Measurements from ENCODE around the gene NINJ2.

DNA sequence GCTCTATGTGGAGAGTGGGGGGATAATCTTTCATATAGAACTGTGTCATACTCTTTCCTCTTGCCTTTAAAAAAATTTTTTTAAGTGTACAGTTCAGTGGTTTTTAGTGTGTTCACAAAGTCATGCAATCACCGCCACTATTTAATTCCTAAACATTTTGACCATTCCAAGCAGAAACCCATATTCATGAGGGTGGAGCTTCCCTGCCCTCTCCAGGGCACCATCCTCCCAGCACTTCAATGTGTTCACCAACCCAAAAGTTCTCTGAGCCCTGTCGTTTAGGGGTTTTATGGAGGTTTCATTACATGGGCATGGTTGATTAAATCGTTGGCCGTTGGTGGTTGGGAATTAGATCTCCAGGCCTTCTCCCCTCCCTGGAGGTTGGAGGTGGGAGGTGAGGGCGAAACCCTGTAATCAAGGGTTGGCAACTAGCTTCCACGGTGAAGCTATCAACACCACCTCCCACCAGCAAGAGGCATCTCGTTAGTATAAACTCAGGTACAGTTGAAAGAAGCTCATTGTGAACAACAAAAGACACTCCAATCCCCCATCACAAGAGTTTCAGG lies 46.3 kb upstream of the NINJ2 start:
- TF ChIP-seq TAF1 (IDR thresholded peaks at IDR 0.05; ENCODE audit: low read depth) = no peak
- TF ChIP-seq, protein P1, sequence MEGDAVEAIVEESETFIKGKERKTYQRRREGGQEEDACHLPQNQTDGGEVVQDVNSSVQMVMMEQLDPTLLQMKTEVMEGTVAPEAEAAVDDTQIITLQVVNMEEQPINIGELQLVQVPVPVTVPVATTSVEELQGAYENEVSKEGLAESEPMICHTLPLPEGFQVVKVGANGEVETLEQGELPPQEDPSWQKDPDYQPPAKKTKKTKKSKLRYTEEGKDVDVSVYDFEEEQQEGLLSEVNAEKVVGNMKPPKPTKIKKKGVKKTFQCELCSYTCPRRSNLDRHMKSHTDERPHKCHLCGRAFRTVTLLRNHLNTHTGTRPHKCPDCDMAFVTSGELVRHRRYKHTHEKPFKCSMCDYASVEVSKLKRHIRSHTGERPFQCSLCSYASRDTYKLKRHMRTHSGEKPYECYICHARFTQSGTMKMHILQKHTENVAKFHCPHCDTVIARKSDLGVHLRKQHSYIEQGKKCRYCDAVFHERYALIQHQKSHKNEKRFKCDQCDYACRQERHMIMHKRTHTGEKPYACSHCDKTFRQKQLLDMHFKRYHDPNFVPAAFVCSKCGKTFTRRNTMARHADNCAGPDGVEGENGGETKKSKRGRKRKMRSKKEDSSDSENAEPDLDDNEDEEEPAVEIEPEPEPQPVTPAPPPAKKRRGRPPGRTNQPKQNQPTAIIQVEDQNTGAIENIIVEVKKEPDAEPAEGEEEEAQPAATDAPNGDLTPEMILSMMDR (IDR thresholded peaks at IDR 0.05; ENCODE audit: poor library complexity, severe bottlenecking) = no peak
- no peak for TF ChIP-seq POLR2AphosphoS5 (IDR thresholded peaks at IDR 0.05)
- TF ChIP-seq, protein P2, sequence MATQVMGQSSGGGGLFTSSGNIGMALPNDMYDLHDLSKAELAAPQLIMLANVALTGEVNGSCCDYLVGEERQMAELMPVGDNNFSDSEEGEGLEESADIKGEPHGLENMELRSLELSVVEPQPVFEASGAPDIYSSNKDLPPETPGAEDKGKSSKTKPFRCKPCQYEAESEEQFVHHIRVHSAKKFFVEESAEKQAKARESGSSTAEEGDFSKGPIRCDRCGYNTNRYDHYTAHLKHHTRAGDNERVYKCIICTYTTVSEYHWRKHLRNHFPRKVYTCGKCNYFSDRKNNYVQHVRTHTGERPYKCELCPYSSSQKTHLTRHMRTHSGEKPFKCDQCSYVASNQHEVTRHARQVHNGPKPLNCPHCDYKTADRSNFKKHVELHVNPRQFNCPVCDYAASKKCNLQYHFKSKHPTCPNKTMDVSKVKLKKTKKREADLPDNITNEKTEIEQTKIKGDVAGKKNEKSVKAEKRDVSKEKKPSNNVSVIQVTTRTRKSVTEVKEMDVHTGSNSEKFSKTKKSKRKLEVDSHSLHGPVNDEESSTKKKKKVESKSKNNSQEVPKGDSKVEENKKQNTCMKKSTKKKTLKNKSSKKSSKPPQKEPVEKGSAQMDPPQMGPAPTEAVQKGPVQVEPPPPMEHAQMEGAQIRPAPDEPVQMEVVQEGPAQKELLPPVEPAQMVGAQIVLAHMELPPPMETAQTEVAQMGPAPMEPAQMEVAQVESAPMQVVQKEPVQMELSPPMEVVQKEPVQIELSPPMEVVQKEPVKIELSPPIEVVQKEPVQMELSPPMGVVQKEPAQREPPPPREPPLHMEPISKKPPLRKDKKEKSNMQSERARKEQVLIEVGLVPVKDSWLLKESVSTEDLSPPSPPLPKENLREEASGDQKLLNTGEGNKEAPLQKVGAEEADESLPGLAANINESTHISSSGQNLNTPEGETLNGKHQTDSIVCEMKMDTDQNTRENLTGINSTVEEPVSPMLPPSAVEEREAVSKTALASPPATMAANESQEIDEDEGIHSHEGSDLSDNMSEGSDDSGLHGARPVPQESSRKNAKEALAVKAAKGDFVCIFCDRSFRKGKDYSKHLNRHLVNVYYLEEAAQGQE (IDR thresholded peaks at IDR 0.05; ENCODE audit: borderline replicate concordance) = no peak
- no peak for TF ChIP-seq EZH2 (IDR thresholded peaks at IDR 0.05; ENCODE audit: borderline replicate concordance, insufficient read depth, low read length, poor library complexity, severe bottlenecking)
- no peak for TF ChIP-seq RAD21 (conservative IDR thresholded peaks at IDR 0.05)
- no peak for TF ChIP-seq EP300 (conservative IDR thresholded peaks at IDR 0.05; ENCODE audit: poor library complexity, severe bottlenecking)
